ENCODE data around the gene THAP7.

THAP7 gene

DNA sequence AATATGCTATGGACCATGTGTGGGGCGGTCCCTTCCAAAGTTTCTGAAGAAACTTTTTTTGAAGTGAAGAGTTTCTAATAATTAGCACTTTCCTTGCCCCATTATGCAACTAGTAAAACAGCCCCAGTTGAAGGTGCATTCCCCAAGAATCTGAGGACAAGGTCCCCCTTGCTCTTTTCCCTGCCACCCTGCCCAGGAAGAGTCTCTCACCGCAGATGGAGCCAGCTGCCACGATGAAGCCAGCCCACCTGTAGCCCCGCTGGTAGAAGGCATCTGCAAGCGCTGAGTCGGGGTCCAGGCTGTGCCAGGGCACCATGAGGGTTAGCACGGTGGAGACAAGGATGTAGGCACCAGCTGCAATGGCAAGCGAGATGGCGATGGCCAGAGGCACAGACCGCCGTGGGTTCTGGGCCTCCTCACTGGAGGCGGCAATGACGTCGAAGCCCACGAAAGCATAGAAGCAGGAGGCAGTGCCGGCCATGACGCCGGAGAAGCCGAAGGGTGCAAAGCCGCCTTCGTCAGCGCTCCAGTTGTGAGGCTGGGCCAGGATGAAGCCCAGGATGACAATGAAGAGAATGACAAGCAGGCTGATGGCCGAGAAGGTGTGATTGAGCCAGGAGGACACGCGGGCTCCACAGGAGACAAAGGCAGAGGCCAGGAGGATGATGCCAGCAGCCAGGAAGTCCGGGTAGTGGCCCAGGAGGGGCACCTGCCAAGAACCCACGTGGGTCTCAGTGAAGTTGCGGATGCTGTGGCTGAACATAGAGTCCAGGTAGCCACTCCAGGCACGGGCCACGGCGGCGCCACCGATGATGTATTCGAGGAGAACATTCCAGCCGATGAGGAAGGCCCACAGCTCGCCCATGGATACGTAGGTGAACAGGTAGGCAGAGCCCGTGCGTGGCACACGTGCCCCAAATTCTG, 29.0 kb upstream of the THAP7 start:
- no peak for DNase-seq

DNA sequence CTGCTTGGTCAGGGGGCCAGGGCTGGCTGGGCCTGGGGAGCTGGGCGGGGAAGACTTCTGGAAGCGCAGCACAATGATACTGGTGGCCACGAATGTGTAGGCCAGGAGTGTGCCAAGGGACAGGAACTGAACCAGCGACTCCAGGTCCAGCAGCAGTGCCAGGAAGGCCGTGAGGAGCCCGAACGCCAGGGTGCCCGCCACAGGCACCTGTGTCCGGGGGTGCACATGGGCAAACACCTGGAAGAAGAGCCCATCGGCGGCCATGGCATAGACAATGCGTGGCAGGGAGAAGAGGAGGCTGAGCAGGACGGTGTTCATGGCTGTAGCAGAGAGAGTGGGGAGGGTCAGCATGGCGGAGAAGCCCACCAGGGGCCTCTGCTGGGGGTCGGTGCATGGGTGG, 28.1 kb upstream of the THAP7 start:
- no peak for DNase-seq

DNA sequence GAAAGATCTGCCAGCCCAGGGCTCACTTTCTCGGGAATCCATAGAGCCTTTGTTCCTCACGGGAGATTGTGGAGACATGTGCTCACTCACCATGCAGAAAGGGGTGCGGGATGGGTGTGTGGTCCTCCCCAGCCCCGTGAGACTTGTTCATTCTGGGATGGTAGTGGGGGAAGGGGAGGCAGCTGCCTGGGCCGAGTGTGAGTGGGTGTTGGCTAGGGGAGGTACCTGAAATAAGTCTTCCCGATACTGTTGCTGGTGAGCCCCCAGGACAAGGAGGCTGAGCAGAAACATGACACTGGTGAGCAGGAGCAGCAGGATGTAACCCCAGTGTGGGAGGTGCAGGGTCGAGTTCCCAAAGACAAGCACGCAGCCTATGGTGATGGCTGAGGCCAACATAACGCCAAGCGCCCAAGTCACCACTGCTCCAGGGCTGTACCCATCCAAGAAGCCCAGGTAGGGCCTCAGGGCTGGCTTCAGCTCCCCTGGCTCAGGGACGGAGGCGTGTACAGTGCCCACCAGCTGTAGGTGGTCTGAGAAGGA, 27.6 kb upstream of the THAP7 start:
- DNase-seq: no peak

DNA sequence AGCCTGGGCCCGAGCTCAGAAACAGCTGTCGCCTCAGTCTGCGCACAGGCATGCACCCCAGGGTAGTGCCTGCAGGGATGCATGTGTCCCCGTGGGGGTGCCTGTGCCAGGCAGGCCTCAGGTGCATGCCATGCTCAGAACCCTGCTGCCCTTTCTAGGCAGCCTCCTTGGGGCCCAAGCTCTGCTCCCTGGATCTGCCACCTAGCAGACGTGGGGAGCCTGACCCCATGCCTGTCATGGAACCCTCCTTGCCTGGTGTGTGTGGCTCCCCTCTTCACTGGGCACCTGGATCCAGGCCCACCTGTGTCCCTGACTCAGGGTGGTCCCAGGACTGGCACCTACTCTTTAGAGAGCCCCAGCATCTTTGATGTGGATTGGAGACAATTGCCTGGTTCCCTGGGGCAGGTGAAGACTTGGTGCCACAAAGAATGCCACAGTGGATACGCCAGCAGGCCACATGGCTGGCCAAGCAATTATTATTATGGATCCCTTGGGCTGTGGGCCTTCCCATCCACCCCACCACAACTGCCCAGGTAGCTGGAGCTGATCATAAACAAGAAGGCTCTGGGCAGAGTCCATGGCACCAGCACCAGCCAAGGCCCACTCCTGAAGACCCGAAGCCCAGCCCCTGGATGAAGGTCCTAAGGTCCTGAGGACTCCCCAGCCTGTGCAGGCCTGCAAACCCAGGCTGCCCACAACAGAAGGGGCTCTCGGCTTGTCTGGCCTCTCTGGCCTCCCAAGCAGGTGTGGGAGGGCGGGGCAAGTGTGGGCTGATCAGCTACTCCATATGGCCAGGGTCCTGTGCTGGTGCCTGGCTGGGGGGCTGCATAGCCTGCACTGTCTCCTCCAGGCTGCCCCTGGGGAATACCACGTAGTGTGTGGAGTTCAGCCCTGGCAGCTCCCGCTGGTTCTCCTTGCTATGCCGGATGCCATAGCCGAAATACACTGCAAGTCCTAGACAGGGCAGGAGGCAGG, 26.6 kb upstream of the THAP7 start:
- no peak for DNase-seq

DNA sequence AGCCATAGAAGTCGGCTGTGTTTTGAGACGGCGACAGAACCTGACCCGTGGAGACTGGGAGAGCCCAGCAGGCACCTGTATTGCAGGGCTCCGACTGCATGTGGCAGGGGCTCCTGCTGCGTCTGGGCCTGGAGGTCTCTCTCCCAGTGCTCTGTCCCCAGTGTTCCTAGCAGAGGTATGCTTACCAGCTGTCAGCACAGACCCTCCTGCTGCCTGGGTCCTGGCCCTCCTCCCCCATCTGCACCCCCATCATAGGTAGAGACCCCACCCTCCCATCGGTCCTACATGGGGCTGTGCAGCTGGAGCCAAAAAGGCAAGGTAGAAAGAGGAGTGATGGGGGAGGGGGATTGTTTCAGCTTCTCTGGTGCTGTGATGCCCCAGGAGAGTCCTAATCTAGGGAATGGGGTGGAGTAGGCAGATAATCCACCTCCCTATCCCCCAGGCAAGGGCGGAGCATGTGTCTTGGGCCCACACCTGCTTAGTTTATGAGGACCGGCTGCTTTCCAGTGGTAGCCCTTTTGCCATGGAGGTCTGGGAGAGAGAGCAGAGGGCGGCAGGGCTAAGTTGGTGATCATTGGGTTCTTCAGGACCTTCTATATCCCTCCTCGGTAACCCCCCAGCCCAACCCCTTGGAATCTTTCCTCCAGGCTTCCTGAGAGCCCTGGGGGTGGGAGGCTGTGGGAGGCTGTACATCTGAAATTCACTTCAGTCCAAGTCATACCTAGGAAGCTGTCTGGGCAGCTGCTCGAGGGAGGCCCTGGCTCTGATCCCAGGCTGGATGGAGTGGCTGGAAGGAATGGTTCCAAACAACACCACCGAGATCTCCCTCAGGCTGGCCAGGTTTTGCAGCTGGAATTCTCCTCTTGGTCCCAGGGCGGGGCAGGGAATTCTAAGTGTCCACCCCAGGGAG, 25.1 kb upstream of the THAP7 start:
- no peak for DNase-seq

DNA sequence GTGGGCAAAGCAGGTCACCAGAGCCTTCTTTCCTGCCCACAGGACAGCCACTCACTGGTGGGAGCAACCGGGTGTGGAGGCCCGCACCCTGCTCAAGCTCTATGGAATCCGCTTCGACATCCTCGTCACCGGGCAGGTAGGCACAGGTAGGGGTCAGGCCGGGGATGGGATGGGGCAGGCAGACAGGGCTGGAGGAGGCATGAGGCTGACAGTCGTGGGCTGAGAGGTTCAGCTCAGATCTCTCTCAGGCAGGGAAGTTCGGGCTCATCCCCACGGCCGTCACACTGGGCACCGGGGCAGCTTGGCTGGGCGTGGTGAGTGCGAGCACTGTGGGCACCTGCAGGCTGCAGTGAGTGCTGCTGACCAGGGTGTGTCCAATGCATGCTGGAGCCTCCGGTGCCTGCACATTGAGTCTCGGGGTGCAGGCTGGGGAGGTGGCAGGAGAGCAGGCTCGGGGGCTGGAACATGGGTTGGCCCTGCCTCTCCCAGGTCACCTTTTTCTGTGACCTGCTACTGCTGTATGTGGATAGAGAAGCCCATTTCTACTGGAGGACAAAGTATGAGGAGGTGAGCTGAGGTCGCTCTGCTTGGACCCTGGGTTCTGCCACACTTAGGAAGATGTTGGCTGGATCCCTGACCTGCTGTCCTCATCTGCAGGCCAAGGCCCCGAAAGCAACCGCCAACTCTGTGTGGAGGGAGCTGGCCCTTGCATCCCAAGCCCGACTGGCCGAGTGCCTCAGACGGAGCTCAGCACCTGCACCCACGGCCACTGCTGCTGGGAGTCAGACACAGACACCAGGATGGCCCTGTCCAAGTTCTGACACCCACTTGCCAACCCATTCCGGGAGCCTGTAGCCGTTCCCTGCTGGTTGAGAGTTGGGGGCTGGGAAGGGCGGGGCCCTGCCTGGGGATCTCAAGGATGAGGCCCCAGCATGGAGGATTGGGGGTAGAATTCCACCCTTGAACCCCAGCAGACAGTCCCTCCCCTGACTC, 24.1 kb upstream of the THAP7 start:
- DNase-seq: no peak

DNA sequence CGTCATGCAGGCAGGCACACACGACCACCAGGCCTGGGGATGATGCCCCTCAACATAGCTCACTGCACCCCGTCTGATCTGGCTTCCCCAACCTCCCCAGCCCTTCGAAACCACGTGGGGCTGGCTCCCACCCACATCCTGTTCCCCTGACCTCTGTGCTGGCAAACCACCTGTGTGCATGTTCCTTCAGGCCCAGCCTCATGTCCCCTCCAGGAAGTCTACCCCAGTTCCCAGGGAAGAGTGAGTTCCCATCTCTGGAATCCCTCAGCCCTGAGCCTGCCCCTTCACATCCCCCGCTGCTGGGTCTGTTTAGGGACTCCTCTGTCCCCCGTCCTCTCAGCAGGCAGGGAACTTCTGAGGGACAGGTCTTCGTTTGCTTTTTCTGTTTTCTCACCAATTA, 23.3 kb upstream of the THAP7 start:
- no peak for DNase-seq

DNA sequence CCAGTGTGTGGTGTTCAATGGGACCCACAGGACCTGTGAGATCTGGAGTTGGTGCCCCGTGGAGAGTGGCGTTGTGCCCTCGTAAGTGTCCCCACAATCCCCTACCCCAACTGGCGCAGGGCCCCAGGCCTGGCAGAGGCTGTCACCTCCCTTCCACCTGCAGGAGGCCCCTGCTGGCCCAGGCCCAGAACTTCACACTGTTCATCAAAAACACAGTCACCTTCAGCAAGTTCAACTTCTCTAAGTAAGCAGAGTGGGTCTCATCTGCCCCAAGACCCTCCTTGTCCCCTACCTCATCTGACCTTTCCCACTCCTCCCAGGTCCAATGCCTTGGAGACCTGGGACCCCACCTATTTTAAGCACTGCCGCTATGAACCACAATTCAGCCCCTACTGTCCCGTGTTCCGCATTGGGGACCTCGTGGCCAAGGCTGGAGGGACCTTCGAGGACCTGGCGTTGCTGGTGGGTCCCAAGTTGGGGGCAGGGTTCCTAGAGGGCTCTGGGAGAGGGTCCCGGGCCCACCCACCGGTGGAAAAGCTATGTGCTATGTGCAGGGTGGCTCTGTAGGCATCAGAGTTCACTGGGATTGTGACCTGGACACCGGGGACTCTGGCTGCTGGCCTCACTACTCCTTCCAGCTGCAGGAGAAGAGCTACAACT, 21.2 kb upstream of the THAP7 start:
- DNase-seq: no peak

DNA sequence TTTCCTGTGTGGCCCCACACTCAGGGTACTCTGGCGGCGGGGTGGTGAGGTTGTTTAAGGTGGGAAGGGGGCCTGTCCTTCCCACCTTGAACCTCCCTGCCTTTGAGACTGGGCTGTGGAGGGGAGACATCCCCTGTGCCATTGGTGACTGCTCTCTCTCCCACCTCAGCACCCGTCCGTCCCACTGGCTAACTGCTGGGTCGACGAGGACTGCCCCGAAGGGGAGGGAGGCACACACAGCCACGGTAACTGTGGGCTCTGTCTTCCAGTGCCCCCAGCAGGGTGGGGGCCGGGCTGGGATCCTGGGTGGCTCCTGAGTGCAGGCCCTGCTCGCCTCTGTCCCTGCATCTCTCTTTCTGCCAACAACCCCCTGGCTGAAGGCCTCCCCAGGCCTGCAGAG, 20.6 kb upstream of the THAP7 start:
- no peak for DNase-seq

DNA sequence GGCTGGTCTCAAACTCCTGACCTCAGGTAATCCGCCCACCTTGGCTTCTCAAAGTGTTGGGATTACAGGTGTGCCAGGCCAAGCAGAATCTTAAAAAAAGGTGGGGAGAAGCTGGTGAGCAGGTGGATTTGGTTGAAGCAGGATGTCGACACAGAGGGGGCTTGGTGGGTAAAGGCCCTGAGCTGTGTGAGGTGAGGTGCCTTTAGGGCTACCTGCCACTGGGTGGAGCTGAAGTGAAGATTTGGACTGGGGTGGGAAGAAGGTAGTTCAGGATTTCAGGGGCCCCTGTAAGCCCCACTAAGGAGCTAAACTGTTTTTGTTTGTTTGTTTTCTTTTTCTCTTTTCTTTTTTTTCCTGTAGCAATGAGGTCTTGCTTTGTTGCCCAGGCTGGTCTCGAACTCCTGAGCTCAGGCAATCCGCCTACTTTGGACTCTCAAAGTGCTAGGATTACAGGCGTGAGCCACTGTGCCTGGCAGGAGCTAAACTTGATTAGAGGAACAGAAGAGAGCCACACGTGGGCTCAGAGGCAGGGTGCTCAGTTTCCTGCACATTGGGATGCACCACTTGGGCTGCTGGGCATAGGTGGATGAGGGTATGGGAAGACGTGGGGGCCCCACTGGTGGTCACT, 19.0 kb upstream of the THAP7 start:
- DNase-seq: no peak

DNA sequence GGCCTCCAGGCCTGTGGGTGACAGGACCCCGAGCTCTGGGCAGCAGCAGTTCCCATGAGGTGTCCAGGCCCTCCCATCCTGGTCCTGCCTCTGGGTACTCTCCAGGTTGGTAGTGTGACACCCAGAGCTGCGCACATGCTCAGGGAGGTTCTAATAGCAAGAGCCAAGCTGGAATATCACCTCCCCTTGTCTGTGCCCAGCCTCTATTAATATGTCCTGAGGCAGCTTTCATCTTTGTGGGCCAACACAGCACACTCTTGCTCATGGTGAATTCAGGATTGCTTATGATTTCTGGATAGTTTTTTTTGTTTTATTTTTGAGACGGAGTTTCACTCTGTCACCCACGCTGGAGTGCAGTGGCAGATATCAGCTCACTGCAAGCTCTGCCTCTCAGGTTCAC, 16.4 kb upstream of the THAP7 start:
- DNase-seq: no peak

DNA sequence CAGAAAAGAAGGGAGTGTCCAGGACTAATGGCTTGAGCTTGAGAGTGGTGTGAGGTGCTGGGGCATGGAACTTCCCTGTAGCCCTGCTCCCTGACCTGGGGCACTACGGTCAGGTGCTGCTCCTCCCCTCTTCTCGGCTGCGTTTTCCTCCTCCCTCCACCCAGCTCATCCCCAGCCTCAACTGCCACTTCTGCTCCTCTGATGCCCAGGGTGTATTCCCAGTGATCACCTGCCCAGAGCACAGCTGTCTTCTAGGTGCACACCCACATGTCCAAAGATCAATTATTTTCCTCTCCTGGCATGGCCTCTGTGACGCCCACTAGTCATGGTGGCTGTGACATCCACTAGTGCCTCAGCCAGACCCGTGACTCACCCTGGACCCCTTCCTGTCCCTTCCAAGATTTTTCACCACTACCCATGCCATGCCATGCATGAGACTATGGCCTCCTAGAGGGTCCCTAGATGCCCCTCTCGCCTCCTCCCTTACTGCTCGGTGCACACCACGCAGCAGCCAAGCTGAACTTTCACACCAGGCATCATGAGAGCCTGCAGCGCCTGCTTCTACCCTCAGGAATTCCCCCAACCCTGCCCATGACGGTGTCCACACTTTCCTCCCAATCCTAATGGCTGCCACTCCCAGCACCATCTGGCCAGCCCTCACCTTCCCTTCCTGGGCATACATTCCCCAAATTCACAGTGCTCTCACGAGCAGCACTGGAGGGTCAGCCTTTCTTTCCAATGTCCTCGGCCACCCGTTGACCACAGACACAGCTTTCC, 14.9 kb upstream of the THAP7 start:
- no peak for DNase-seq

DNA sequence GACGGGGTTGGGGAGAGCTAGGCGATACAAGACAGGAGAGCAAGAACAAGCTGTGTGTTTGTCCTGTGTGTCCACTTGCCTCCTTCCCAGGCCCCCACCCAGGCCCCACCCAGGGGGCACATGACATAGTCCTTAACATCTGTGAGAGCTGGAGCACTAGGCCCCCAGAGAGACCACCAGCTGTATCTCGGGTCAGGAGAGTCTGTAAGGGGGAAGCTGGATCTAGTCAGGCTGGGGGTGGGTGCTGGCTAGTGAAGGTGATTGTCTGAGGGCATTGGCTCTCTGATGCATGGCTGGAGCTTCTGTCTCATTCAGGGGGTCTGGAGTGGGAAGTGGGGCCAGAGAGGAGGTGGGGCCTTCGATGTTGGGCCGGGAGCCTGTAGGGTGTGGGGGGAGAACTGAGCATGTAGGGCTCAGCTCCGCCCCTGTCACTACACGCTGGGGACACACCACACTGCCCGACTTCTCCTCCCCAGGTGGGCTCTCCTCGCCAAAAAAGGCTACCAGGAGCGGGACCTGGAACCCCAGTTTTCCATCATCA, 13.6 kb upstream of the THAP7 start:
- no peak for DNase-seq

DNA sequence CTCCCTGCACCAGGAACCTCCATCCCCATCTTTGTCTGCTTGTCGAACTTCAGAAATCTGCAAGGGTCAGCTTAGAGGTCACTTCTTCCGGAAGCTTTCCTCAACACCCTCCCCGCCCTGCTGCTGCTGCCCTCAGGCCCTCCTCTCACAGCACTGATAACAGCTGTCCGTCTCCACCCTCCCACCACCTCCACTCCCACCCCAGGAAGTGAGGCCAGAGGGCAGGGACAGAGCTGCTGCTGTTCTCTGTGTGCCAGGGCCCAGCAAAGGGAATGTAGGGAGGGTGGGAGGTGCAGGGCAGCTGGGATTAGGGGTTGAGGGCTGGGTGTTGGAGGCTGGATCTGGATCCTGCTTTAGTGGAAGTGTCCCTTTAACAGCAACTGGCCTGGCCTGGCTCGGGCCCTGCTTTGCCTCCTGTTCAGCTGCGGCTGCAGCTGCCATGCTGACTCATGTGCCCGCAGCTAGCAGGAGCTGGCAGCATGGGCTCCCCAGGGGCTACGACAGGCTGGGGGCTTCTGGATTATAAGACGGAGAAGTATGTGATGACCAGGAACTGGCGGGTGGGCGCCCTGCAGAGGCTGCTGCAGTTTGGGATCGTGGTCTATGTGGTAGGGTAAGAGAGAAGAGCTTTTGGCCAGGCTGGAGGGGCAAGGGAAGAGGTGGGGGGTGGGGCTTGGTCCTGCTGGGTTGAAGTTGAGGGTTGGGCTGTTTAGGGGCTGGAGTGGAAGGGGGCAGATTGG, 13.0 kb upstream of the THAP7 start, which contains the start of gene P2RX6:
Gene P2RX6, plus strand, starts transcription at position 440 of the 740 bp plus-strand sequence. Its CDS starts 10 bp downstream, at position 450.
- DNase-seq: no peak

DNA sequence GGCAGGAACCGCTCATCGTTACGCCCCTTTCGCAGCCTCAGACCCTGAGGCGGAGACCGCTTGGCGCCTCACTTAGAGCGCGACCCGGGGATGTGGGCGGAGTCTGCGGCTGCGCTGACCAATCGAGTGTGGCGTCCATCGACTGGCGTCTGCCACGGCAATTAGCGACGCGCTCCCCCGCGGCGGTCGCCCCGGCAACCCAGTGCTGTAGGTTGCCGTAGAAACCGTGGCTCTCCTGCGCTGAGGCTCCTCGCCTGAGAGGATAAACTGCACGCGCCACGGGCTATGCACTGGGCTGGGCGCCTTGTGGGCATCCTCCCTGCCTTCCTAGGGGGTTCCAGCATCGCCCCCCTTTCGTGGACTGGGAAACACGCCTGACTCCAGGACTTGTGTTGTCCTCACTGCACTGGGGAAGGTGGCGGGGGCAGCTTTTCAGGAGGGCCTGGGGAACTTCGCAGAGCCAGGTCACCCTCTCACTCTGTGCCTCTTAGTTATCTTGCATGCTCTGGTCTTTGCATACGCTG, 12.3 kb upstream of the THAP7 start:
- peak; percentile 93 for DNase-seq

DNA sequence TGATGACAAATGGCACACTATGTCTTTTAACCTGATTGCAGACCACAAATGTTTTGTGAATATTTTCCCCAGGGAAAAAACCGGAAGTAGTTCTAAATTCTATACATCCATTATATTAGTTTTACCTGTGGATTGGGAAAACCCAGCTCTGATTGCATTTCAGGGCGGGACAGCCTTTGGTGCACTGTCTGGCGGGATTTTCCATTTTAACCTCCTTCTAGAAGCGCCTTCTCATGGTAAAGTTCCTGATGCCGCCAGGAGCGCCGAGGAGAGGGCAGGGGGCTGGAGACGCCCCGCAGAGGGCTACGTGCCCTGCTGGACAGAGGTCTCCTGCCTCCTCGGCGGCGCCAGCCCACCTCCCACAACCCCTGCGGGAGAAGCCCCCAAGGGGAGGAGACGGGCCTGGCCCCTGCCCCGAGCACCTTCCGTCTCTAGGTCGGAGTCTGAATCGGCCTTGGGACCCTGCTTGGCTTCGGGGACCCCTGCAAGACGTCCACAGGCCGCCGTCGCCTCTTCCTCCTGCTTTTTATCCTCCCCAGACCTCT, 11.8 kb upstream of the THAP7 start:
- DNase-seq: no peak

Data from activated effector memory CD4-positive, alpha-beta T cell treated with anti-CD3 and anti-CD28 coated beads, Interleukin-2, amount 50 U/mL, for 16 hours (primary cell).